ENCODE results near the gene SLC37A1.

Gene SLC37A1

DNA sequence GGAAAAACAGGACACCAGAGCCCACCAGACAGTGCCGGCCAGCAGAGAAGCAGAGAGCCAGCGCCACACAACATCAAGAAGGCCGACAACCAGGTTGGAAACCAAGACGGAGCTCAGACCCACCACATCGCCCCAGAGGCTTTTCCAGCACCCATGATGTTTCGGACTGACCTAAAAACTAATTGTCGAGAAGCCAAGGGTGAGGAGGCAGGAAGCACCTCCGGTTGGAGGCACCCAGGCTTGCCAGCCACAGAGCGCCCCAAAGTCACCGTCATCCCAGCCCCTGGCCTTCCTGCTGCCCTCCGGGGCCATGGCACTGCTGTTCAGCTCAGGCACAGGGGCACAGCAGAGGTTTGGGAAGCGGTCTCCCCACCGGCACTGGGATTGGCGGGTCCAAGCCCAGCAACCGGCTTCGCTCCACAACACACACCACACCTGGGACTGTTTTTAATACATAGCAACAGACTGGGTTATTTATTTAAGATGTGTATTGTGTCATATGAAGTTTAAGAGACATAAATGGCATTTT, 67.2 kb downstream of the SLC37A1 start:
- no peak for DNase-seq

DNA sequence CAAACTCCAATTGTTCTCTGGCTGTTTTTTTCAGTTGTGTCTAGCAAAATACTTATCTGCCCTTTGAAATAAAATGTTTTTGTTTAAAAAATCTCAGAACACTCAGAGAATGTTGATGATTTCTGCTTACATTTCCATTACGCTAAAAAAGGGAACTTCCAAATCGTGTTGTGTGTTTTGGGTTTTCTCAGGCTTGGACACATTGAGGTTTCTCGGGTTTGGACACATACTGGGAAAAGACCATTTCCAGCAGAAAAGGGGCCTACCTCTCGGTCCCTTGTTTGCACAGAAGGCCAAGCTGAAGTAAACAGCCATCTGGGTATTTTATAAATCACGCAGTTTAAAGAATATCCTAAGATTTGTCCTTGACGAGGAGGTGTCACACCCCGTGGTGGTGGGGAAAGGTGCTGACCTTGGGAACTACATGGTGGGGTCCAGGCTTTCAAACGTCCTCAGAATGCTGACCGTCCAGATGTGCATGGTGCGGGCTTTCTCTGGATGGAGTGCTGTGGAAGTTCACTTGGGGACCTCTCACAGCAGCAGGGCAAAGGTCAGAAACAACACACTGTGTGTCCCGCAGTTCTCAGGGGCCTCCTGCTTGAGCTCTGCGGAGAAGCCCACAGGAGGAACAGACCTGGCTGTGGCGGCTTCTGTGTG, 67.8 kb downstream of the SLC37A1 start:
- no peak for DNase-seq

DNA sequence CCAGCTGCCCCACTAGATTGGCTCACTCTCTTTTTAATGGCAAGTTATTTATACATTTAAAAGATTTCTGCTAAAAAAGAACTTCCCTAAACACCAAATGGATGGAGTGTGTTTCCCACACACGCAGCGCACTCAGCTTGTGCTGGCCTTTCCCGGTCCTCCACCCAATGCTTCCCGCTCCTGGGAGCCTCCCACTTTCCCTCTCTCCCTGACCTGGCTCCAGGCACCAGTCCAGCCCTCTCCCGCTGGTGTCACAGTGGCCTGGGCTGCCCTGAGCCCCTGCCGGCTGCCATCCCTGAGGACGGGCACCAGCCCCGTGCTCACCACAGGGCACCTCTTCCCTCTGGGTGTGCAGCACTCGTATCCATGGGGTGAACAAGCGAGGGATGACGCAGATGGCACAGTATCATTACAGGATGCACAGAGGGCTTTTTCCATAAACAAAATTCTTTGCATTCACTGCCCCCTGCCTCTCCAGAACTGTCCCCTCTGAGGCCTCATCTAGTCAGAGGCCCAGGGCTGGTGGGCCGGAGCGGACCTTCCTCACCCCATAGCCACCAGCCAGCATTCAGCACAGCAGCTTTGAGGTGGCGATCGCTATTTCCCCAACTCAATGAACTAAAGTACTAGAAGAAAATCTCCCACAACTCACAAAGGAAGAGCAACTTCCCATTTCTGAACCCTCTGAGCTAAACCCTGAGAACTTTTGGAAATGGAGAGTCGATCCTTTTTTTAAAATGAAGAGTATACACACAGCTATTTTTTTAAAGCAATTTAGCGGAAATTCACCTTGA, 68.5 kb downstream of the SLC37A1 start:
- DNase-seq = no peak

DNA sequence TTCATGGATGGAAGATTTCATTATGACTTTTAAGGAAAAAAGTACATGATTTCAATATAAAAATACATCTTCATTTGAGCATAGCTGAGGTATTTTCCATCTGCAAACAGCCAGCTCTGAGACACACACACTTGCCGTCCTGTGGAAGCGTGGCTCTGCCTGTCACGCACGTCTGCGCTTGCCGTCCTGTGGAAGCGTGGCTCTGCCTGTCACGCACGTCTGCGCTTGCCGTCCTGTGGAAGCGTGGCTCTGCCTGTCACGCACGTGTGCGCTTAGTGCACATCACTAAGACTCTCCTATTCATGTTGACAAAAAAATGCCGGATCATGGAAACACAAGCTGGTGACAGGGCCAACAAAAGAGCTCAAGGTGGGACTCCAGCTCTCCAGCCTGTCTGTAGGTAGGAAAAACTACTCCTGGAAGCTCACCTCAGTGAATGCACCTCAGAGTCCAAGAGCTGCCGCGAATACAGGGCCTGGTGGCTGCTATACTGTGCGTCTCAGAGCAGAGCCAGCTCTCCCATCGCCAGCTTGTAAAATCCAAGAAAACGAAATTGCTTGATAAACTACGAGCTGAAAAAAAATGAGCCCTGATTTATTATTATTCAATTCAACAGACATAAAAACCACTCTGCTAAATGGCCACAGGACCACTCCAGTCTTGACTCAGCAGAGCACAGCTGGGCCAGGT, 69.3 kb downstream of the SLC37A1 start:
- DNase-seq = no peak

DNA sequence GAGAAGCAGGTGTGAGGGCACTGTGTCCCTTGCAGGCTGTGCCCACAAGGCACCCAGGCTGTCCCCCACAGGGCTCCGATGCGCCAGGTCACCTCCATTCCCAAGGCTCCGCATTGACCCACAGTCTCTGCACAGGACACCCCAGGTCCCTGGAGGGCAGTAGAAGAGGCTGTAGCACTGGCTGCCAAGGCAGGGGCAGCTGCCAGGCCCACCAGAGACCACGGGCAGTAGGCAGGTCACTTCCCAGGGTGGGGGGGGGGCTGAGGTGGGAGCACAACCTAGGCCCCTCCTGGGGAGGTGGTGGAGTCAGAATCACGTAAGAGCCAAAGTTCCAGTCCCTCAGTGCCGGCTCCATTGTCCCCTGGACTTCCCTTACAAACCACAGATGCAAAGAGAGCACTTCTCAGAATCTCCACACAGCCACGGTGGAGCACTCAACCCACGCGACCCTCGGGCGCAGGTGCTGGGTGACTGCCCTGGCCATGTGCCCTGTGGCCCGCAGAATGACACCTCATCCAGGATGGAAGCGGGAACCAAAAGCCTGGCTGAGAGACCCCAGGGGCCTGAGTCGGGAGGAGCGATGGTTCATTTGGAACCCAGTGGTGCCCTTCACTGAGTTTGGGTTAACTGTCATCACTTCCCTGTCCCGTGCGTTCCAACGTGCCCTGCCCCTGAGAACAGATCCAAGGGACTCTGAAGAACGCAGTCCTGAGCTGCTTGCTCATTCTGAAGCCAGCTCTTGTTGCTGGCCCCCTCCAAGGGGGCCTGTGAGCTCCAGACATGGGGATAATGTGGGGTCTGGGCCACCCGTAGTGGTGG, 70.0 kb downstream of the SLC37A1 start:
- DNase-seq = no peak

DNA sequence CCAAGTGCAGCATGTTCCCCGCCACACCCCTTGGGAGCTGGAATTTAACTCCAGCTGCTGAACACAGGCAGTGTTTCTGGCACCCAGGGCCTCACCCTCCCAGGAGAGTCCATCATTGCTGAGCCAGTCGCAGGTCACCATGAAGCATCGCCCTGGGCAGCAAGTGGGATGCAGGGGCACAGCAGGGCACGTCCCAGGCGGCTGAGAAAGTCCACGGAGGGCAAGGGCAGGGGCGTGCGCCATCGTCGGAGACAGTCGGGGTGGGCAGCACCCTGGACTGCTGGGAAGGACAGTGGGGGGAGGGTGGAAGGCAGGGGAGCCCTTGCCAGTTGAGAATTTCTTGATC, 70.6 kb downstream of the SLC37A1 start:
- no peak for DNase-seq

DNA sequence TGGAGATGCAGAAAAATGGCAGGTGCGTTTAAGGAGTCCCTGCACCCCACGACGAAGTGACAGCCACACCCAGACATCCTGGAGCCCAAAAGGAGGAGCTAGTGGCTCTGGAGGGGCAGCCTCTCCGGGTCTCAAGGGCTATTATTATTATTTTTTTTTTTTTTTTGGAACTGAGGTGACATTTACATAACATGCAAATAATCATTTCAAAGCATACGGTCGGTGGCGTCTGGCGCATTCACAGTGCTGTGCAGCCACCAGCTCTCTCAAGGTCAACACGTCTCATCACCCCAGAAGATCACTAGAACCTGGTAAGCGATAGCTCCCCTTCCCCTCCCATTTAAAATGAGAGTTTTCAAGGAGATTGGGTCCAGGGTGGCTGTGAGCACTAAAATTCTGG, 72.2 kb downstream of the SLC37A1 start:
- DNase-seq = no peak

DNA sequence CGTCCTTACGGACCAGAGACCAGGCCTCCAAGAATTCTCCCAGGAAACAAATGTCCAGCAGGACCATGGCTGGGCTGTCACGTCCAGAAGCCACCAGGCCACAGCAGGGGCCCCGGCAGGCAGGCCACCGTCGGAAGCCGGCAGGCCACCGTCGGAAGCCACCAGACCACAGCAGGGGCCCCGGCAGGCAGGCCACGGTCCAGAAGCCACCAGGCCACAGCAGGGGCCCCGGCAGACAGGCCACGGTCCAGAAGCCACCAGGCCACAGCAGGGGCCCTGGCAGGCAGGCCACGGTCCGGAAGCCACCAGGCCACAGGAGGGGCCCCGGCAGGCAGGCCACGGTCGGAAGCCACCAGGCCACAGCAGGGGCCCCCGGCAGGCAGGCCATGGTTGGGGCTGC, 72.8 kb downstream of the SLC37A1 start:
- no peak for DNase-seq

DNA sequence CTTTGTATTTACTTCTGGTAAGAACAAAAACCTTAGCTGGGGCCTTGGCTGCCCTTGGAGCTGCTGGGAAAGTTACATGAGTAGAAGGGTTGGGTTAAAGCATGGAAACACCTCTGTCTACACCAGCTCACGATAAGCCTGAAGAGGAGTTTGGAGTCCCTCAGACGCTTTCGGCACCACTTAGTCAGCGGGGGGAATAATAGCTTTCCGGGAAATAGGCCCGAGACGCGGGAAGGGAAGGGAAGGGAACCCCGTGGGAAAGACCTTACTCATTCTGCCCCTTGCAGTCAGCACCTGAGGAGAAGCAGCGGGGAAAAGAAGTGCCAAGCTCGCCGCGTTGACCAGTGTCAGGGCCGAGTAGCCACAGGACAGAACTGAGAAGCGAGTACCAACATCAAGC, 73.4 kb downstream of the SLC37A1 start:
- DNase-seq = no peak

DNA sequence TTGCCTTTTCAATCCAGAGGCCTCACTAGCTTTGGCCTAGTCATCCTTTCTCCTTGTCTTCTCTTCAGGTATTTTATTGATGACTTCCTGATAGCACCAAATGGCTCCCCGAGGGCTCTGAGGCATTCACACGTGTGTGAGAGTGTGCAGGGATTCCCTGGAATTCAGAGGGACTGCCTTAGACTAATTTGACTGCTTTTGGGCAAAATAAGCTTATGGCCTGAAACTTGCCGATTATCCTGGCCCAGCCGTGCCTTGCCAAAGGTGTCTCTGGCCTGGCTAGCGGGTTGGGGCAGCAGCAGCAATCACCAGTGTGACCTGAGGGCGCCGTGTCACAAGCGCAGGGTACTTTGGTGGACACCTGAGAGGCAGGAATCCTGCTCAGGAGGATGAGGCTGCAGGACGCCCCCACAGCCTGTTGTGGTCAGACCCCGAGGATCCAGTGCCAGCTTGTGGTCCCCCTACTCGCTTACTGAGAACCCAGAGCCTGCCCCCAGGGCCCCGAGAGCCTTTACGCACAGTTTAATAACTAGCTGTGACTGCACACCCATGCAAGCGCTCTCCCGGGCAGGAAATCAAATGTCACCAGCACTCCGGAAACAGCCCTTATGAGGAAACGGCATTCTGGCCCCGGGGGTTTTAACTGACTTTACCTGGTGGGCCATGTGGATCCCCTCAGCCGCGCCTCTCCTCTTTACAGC, 76.9 kb downstream of the SLC37A1 start:
- no peak for DNase-seq

DNA sequence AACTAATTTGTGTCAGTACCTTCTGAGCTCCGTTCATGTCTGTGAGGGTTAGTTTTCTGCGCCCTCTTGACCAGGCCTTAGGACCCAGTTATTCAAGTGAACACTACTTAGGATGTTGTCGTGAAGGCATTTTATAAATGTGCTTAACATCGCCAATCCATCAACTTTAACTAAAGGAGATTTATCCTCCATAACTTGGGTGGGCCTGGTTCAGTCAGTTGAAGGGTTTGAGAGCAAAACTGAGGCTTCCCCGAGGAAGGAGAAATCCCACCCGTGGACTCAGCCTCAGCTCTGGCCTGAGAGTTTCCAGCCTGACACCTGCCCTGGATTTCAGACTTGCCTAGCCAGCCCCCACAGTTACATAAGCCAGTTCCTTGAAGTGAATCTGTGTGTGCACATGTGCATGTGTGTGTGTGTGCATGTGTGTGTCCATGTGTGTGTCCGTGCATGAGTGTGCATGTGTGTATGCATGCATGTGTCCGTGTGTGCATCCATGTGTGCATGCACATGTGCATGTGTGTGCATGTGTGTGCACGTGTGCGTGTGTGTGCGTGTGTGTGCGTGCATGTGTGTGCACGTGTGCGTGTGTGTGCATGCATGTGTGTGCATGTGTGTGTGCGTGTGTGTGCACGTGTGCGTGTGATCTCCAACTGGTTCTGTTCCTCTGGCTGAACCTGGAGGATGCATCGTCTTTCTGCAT, 77.7 kb downstream of the SLC37A1 start:
- no peak for DNase-seq

DNA sequence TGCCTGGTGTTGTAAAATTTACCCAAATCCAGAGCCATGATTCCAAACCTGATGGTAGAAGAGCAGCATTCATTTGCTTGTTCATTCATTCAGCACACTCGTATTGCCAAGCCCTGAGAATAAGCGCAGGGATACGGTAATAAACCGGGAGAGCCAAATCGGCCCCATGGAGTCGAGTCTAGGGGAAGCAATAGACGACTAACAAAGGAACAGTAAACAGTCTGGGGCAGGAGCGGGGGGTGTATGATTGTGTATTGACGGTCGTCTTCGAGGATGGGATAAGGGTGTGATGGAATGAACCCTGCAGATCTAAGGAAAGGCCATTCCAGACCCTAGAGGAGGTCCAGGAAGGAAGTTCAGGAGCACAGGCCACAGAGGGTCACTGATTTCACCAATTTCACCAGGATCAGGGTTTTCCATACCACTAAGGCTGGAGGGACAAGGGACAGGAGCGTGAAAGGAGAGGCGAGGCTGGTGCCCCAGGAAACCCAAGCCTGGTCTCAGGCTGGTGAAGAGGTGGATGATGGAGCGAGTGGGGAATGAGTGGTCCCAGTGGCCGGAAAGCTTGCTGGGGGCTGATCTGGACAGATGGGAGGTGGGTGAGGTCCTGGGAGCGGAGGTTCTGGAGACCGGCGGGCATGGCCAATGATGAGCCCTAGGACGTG, 78.6 kb downstream of the SLC37A1 start:
- no peak for DNase-seq

DNA sequence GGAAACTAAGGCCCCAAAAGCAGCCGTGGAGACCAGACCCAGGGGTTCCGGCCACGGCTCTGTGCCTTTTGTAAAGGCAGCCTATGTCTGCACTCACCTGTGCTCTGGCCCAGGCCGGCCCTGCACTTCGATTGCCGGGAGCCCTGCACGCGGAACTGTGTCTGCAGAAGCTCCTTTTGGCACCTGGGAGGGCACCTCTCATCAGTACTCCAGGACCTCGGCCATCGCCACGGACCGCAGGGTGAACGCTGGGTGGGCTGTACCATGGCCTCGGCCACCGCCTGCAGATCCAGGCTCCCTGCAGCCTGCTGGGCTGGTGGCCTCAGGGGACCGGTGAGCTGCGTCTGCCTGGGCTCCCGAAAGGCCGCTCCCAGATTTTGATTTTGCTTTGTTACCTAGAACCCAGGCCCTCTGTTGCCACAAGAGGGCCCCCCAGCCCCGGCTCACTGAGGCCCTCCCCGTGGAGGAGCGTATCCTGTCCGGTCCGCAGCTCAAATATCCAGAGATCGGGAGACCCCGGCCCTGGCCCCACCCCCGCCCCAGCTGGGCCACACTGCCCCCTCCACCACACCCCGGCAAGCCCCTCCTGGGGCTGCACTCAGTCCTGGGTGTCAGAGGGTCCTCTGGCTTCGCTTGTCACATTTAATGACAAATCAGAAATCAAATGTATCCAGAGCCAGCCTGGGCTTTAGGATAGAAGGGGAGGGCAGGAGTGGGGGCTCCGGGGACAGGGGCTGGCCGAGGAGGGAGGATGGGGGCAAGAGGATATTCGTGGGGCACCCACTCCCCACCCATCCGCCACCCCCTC, 79.6 kb downstream of the SLC37A1 start:
- DNase-seq = peak; percentile 76

DNA sequence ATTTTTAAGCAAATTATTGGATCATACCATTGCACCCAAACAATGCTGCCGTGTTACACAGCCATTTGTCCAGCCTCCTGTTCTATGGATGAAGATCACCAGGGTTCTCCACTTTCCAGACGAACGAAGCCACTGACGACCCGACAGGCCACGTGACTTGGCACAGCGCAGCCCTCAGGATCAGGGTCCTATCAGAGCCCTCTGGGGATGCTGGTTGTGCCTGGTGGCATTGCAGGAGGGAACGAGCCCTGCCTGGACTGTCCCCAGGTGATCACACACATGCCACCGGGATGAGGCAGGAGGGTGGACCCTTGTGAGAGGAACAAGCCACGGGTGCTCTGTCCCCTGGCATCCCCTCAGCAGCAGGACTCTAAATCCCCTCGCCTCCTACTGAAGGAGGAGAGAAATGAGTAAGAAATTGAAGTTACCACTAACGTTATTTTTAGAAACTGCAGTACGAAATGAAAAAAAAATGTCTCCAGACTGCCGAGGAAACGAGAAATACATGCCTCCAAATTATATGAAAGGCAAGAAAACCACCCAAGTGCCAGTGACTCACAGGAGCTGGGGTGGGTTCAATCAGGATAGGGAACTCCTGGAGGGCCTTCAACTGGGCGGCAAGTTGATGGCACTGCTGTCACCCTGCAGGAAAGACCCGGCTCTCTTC, 81.1 kb downstream of the SLC37A1 start:
- DNase-seq = no peak

DNA sequence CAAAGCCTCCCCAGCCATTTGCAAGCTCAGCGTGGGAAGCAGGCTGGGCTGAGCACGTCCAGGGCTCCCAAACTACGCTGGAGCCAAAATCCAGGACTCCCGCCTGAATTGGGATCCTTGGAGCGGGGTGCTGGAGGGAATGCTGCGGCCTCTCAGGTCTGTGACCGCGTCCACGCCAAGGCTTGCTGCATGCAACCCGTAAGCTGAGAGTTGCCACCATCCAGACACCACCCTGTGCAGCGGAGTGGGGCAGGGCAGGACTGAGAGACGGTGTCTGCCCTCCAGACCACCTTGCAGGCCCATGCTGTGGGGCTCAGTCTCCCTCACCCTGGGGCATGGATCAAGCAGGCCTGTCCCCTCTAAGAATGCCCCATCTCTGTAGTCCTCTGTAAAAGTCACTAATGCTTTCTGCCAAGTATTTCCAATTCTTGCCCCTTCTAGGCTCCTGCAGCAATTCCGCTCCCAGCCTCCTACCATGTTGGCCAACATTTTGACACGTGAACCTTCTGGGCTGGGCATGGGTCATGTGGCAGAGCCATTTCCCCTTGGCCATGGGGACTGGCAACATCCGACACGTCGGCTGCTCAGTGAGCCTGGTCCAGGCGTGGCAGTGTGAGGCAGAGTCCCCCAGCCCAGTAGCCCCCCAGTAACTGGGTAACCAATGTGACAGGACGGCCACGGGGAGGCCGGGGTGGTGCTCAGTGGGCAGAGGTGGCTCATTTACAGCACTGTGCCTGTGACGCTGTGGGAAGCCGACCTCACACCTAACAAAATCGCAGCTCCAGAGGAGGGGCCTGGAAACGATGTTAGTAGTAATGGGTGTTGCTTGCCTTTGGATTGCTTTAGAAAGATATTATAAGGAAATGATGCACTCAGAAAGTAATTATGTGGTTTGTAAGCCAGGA, 81.9 kb downstream of the SLC37A1 start:
- no peak for DNase-seq

DNA sequence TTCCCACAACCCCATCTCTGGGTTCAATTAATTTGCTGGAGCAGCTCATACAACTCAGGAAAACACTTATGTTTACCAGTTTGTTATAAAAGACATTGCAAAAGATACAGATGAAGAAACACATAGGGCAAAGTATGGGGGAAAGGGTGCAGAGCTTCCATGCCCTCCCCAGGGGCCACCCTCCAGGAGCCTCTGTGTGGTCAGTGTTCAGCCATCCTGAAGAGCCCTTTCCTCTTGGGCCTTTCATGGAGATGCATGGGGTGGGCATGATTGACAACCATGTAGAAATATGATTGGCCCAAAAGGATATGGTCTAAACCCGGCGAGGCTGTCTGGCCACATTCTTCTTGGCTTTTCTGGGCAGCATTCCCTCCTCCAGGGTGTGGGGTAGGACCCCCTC, 83.0 kb downstream of the SLC37A1 start:
- no peak for DNase-seq

DNA sequence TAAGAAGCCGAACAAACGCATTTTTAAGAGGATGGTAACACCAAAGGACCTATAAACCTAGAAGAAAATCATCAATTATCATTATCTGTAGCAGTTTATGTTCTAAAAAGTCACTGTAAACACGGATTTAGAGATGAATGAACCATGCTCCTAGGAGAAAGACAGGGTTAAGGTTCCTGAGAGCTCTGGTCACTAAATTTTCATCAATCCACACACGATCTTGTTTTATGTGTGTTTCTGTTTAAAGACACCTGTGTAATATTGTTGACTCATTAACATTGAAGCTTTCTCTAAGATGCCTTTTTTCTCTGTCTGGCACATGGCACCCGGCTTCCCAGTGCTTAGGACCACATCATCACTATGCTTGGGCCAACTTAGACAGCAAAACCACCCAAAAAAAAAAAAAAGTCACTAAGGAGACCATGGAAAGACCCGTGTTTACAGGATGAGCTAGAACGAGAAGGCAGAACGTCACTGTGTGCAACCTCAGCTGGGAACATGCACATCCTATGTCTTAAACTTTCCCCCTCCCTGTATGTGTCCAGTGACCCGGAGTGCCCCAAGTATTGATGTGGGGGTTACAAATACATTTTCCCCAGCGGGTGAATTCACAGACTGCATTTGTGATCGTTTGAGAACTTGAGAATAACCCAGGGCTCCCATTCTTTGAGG, 84.0 kb downstream of the SLC37A1 start:
- DNase-seq = no peak

DNA sequence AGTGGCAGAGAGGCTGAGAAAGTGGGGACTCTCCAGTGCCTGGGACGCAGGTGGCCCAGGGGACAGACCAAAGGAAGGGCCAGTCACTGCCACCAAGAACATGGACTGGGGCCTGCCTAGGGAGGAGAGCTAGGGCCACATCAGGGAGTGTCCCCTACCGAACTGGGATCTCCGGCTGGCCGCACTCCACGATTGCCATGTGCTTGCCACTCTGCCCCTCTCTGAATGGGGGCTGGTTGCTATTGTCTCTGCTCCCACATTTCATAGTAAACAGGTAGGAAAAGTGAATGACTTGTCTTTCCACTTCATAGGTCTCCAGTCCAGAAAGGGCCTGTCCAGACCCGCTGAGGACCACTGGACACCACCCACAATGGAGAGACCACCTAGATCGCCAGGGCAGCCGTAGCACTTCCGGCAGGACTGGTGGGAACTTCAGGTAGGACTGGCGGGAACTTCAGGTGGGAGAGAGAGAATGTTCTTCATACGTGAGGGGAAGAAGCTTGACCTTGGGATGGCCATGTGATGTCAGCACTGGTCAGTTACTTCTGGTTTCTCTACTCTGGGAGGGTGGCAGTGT, 84.6 kb downstream of the SLC37A1 start:
- DNase-seq = no peak

All from NCI-H2227 treated with DMSO at 0.1 percent for 48 hours (cell line).